ENCODE measurements around the gene GBX2. TPM values are rescaled to one million over a fixed set of nuclear protein-coding genes. Genes with fewer than 3 reads are reported as not detected.

GBX2 gene
- total and polyA plus RNA-seq, 2 of the 8 experiments (the other 6 are each of a cell fraction or from before 2014, with no cell fraction given), result 0.38 to 0.89 TPM

GRCh38 chr2:236168110-236169080 is at the start of gene GBX2 (continued):
- TF ChIP-seq ATF2 (IDR thresholded peaks at IDR 0.05; ENCODE audit: low read length), result no peak
- no peak for TF ChIP-seq SUZ12 (IDR thresholded peaks at IDR 0.05; ENCODE audit: low read length)
- peak; percentile 93 for TF ChIP-seq MAX (IDR thresholded peaks at IDR 0.05)
- TF ChIP-seq SIRT6 (IDR thresholded peaks at IDR 0.05; ENCODE audit: low read length), result no peak
- TF ChIP-seq CREB1 (IDR thresholded peaks at IDR 0.05), result no peak
- peak; percentile 96 for TF ChIP-seq USF2 (IDR thresholded peaks at IDR 0.05; ENCODE audit: low read length)

Measured in H1 (cell line).